ENCODE data around the gene ORM1.

DNA sequence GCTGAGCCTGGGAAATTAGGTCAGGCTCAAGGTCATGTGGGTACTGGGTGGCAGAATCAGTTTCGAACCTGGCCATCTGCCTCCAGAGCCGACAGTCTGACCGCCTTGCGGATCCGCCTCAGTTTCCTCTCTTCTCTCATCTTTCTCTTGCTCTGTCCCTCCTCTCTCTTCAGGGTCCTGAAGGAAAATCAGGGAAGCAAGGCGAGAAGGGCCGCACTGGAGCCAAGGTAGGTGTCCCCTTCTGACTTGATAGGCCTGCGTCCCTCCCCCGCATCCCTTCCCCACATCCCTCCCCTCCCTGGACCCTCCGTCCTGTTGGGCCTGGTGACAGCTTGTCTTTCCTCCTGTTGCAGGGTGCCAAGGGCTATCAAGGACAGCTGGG lies 40.8 kb upstream of the ORM1 start:
- TF ChIP-seq, protein P1, sequence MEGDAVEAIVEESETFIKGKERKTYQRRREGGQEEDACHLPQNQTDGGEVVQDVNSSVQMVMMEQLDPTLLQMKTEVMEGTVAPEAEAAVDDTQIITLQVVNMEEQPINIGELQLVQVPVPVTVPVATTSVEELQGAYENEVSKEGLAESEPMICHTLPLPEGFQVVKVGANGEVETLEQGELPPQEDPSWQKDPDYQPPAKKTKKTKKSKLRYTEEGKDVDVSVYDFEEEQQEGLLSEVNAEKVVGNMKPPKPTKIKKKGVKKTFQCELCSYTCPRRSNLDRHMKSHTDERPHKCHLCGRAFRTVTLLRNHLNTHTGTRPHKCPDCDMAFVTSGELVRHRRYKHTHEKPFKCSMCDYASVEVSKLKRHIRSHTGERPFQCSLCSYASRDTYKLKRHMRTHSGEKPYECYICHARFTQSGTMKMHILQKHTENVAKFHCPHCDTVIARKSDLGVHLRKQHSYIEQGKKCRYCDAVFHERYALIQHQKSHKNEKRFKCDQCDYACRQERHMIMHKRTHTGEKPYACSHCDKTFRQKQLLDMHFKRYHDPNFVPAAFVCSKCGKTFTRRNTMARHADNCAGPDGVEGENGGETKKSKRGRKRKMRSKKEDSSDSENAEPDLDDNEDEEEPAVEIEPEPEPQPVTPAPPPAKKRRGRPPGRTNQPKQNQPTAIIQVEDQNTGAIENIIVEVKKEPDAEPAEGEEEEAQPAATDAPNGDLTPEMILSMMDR (IDR thresholded peaks at IDR 0.05; ENCODE audit: insufficient read depth, low read length), result no peak
- TF ChIP-seq POLR2AphosphoS5 (IDR thresholded peaks at IDR 0.05; ENCODE audit: low read depth) (no peak), GABPA (IDR thresholded peaks at IDR 0.05; ENCODE audit: low read depth) (no peak), SPI1 (IDR thresholded peaks at IDR 0.05; ENCODE audit: borderline replicate concordance, low read depth) (no peak)

Data from HL-60 (cell line).